ENCODE measurements around the gene ZBTB46. TPM values are rescaled to one million over a fixed set of nuclear protein-coding genes. Genes with fewer than 3 reads are reported as not detected.

Gene ZBTB46
- total RNA-seq, 1 donor, result 13.8 TPM

DNA sequence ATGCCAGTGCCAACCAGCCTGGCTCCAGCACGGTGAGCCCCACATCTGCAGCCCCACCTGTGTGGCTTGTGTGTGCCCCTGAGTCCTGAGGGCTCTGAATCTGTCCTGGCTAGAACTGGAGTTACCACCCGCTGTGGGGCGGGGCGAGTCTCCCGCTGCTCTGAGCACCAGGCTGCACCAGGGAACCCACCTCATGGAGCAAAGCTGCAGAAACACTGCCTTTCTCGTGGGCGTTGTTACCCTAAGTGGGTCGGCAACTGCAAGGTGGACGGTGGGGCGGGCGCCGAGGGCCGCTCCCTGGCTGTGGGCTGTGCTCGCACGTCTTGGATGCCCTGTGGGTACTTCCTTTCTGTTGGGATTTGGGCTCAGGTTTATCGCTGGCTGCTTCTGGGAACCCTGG is 12.7 kb upstream of the ZBTB46 start:
- TF ChIP-seq, protein P1, sequence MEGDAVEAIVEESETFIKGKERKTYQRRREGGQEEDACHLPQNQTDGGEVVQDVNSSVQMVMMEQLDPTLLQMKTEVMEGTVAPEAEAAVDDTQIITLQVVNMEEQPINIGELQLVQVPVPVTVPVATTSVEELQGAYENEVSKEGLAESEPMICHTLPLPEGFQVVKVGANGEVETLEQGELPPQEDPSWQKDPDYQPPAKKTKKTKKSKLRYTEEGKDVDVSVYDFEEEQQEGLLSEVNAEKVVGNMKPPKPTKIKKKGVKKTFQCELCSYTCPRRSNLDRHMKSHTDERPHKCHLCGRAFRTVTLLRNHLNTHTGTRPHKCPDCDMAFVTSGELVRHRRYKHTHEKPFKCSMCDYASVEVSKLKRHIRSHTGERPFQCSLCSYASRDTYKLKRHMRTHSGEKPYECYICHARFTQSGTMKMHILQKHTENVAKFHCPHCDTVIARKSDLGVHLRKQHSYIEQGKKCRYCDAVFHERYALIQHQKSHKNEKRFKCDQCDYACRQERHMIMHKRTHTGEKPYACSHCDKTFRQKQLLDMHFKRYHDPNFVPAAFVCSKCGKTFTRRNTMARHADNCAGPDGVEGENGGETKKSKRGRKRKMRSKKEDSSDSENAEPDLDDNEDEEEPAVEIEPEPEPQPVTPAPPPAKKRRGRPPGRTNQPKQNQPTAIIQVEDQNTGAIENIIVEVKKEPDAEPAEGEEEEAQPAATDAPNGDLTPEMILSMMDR (IDR thresholded peaks at IDR 0.05; ENCODE audit: insufficient read depth, low read depth, low read length), result no peak
- no peak for DNase-seq (ENCODE audit: low read depth)
- H3K4me3 ChIP-seq (ENCODE audit: low read depth, low read length), result no peak overlapping the region

DNA sequence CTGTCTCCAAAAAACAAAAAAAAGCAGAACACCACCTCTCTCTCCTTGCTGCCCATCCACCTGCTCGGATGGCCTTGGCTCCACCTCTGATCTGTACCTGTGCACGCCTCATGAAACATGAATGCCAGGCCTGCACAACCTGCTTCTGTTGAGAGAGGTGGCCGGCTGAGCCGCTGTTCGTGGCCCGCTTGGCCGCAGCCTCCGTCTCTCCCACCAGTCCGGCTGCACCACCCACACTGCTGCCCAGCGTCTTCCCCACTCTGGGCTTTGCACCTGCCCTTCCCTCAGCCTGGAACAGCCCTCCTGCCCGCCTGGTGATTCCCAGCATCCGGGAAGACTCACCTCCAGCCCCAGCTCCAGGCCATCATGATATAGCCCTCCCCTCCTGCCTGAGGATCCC is 12.2 kb upstream of the ZBTB46 start:
- TF ChIP-seq, protein P1 (IDR thresholded peaks at IDR 0.05; ENCODE audit: insufficient read depth, low read depth, low read length), result no peak
- no peak overlapping the region for H3K4me3 ChIP-seq (ENCODE audit: low read depth, low read length)
- no peak for DNase-seq (ENCODE audit: low read depth)

DNA sequence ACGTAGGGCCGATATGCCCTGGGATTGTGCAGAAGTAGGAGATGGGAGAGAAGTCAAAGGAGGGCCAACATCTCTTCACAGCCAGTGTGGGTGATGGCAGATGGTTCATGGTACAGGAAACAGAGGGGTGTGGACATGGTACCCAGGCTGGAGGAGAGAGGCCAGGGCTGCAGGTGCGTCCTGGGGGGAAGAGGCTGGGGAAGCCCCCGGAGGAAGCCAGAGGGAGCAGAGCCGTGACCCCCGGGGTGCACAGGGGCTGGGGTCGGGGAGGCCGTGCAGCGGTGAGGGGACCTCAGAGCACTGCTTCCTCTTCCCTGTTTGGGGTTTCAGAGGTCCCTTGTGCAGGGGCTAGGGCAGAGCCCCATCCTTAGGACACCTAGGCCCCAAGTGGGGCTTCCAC is 11.2 kb upstream of the ZBTB46 start:
- no peak overlapping the region for H3K4me3 ChIP-seq (ENCODE audit: low read depth, low read length)
- TF ChIP-seq, protein P1 (IDR thresholded peaks at IDR 0.05; ENCODE audit: insufficient read depth, low read depth, low read length), result no peak

DNA sequence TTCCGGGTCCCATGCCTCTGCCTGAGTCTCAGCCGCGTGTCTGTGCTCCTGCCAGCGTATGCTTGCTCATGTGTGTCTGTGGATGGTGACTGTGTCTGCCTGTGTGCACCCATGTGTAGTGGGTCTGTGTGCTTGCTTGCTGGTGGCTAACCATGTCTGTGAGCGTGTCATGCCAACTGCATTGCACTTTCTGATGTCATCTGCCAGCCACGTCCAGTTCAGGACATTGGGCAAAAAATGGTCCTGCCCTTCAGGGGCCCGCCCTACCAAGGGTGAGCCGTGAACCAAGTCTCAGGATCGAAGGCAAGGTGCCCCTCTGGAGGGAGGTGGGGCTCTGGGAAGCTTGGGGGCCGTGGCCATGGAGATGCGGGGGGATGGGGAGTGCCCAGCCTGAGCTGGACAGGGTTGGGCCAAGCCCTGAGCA is 9.4 kb upstream of the ZBTB46 start:
- TF ChIP-seq, protein P1 (IDR thresholded peaks at IDR 0.05; ENCODE audit: insufficient read depth, low read depth, low read length), result no peak
- DNase-seq (ENCODE audit: low read depth), result no peak
- H3K4me3 ChIP-seq (ENCODE audit: low read depth, low read length), result no peak overlapping the region

More for the DNA sequence above, 11.2 kb upstream of the ZBTB46 start:
- DNase-seq (ENCODE audit: low read depth), result no peak

DNA sequence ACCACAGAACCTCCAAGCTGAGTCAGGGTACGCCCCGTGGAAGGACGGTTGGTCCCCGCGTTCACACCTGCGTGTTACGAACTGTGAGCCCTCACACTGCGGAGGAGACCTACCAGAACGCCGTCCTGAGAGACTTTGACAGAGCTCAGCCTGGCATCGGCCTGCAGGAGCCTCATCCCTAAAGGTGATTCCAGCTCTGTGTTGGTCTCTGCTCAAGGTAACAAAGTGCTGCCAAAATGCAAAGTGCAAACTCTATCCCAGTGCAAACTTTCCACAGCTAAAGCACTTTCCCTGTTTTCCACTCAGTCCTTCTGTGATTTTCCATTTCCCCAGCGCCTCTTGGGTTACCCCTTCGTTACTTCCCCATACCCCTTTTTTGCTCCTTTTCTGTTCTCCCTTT is 8.6 kb upstream of the ZBTB46 start:
- DNase-seq (ENCODE audit: low read depth), result no peak

DNA sequence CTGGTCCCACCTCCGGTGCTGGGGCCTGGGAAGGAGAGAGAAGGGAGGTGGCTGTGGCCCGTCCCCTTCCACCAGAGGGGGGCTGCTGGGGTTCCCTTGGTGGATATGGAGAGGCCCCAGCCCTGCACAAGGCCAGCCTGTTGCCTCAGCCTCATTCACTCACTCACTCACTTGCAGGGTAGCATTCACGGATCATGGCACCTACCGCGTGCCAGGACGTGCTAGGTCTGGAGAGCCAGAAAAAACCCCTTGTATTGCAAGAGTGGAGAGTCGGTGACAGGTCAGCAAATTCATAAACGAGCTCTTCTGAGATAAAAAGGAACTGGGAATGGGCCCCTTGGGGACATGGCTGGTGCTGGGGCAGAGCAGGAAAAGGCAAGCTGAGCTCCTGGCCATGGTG is 6.4 kb upstream of the ZBTB46 start:
- H3K4me3 ChIP-seq (ENCODE audit: low read depth, low read length), result no peak overlapping the region
- no peak for DNase-seq (ENCODE audit: low read depth)
- TF ChIP-seq, protein P1 (IDR thresholded peaks at IDR 0.05; ENCODE audit: insufficient read depth, low read depth, low read length), result no peak

More for the DNA sequence above, 8.6 kb upstream of the ZBTB46 start:
- no peak overlapping the region for H3K4me3 ChIP-seq (ENCODE audit: low read depth, low read length)
- TF ChIP-seq, protein P1 (IDR thresholded peaks at IDR 0.05; ENCODE audit: insufficient read depth, low read depth, low read length), result no peak
